Epidermal melanocyte (primary cell): ENCODE results near the gene SSR3.
A peak's percentile ranks its signal among the peaks of the same experiment; 100 is the strongest.
"Not testable (repeated sequence)": the region's sequence is repeated elsewhere in the genome, so short reads cannot be mapped to it uniquely, and the experiment has no call there.

Experiments used
- DNase-seq: peaks from one replicate; pipeline ENCODE4 v3.0.0; 2011; ENCODE audit warnings: low spot score; ENCODE audit not compliant: insufficient read length

Gene SSR3

DNA sequence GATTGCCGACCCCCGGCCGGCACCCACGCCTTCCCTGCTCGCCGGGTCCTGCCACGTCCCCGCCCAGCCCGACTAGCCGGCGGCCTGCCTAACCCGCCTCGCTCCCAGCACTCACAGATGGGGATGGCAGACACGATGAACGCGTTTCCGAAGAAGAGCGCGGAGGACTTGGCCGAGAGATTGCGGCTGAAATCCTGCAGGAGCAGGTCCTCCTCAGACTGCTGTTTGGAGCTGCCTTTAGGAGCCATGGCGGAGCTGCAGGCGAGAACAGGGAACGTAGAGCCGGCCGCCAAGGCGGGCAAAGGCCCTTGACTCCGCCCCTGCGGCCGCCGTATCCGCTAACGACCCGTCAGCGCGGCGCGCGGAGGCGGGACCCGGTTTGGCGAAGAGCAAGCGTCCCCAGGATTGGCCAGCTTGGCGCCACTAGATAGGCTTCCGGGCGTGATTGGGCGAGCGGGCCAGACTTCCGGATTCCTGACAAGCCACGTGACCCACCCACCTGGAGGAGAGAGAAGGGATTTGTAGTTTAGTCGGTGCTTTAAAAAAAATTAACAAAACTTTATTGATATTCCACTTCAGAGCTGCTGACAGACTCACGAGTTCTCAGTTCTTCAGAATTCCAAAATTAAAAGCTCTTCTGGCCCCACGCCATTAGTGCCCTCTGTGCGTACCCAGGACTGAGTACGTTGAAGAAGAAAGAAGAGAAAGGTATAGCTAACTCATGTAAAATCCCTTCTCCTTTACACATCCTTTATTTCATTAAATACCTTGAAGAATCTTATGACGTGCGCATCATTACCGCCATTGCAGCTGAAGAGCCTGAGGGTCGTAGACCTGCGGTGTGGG lies at the start of gene SSR3:
Gene SSR3 (minus strand): TSS at position 276 of the 846 bp plus-strand sequence. CDS start 28 bp downstream, at position 248.
- peak; percentile 85 for DNase-seq

GRCh38 chr3:156604064-156604641 lies 49.2 kb upstream of the SSR3 start:
- no peak for DNase-seq

- no peak for DNase-seq
These were observed 48.6 kb upstream of the SSR3 start for GRCh38 chr3:156603379-156604017.

DNA sequence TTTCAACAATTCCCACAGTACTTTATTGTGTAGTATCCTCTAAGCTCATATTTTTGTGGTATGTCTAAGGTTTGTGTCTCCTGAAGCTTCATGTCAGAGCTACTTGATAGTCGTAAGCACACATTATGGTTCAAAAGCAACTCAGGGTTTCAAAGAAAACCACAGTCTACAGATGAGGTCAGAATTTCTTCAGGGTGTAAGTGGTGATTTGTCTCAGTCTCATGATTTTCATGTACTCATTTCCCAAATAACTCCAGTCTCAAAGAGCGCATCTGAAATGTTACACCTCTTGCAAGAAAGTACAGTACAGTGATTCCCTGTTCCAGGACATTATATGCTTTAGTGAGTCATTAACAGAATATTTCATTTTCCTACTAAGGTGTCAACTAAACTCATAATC lies 47.5 kb upstream of the SSR3 start:
- no peak for DNase-seq

DNA sequence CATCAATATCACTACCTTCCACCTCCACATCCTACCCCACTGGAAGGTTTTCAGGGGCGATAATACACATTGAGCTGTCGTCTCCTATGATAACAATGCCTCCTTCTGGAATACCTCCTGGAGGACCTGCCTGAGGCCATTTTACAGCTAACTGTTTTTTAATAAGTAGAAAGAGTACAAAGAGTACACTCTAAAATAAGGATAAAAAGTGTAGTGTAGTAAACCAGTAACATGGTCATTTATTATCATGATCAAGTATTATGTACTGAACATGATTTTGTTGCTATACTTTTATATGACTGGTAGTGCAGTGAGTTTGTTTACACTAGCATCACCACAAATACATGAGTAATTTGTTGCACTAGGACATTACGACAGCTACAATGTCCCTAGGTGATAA lies 46.6 kb upstream of the SSR3 start:
- DNase-seq = no peak

DNA sequence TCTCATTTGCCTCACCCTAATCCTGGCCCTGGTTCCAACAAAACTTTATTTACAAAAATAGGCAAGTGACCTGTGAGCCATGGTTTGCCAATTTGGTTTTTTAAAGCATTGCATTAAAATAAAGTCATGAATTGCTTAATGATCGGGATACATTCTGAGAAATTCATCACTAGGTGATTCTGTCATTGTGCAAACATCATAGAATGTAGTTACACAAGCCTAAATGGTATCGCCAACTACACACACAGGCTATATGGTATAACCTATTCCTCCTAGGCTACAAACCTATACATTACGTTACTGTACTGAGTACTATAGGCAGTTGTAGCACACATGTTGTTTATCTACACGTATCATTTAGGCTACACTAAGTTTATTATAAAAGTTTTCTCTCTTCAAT lies 45.9 kb upstream of the SSR3 start:
- no peak for DNase-seq

DNA sequence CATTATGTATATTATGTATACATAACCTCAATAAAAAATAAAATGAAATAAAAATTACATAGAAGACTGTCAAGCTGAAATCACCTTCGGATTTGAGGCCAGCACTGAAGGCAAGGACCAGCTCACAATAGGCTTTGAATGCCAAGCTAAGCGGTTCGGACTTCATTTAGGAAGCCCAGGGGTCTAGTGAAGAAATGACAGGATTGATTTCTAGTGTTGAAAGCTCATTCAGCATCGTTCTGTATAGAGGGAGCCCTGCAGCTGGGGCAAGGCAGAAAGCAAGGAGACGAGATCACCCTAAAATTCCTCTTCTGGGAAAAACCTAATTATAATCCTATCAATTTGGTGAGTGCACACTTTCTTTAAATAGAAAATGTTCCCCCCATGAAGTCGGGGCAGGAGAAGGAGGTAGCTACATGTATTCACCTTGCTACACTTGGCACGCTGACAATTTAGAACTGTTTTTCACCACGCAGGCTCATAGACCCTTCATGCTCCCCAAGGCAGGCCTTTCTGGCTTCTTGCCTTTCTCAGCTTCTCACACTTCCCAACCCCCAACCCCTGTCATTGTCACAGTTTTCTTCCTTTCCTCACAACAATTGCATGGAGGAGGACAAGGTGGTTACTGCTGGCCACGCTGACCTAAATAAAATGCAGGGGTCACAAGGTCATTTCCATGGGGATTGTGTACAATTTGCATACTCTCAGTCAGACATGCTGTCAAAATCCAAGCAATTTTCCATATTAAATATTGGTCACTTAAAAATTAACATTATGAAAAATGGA lies 44.4 kb upstream of the SSR3 start:
- no peak for DNase-seq

- DNase-seq = no peak
These were observed 43.5 kb upstream of the SSR3 start for GRCh38 chr3:156598413-156598812.

- DNase-seq = no peak
These were observed 39.3 kb upstream of the SSR3 start for GRCh38 chr3:156594219-156594683.

DNA sequence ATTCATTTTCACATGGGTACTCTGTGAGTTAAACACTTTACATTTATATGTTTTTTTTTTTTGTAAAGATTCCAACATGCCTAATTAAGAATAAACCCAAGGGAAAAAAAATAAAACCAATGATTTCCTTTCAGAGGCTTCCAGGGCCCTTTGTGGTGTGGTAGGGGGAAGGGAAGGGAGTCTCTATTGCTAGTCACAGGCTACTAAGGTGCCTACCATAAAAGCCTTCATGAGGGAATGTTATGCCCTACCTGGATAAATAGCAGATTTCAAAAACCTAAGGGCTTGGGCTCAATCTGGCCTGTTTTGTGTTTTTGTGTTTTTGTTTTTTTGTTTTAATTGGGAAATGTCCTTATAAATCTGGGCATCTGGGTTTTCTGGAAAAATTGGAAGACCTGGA lies 38.9 kb upstream of the SSR3 start:
- DNase-seq = no peak

DNA sequence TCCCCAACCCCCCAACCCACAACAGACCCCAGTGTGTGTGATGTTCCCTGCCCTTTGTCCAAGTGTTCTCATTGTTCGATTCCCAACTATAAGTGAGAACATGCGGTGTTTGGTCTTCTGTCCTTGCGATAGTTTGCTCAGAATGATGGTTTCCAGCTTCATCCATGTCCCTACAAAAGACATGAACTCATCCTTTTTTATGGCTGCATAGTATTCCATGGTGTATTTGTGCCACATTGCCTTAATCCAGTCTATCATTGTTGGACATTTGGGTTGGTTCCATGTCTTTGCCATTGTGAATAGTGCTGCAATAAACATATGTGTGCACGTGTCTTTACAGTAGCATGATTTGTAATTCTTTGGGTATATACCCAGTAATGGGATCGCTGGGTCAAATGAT lies 34.9 kb upstream of the SSR3 start:
- DNase-seq = not testable (repeated sequence)

DNA sequence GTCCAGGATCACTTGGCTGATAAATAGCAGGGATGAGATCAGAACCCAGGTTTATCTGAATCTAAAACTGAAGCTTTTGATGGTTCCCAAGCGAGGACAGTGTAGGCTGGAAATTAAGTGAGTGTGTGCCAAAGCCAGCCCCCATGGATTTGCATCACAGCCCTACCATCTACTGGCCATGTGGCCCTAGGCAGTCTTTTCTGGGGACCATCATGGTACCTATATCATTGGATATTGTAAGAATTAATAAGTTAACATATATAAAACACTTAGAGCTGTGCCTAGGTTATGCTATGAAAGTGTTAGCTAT lies 32.8 kb upstream of the SSR3 start:
- DNase-seq = no peak

DNA sequence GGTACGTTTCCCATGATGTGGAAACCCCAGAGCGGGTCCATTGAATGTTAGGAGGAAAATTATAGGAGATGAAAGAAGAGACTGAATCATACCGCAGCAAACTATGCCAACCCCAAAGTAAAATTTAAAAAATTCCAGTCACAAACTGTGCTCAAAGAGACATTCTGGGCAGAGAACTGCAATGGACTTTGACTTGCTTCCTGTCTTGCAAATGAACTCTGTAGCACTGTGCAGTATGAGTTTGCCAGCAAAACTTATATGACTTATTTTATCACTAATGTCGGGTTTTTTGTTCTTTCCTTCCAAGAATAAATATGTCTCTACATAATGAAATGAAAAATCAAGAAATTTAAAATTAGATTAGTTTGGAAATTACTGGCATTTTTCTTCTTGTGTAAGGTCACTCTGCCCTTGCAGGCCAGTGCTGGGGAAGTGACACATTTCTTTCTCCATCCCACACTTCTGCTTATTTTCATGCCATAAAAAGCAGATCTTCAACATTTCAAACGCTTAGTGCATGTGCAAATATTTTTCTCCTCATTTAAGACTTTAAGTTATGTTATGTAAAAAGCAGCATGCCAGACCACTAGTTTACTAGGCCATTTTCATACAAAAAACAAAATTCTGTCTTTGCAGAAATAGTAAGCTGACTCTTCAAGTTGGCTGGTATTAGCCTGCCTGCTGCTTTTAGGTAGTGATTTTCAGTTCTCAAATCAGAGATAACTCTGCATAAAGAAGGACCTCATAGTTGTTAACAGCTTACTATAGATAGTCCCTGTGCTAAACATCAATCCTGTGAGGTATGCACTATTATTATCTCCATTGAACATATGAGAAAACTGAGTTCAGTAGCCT lies 32.2 kb upstream of the SSR3 start:
- no peak for DNase-seq

- no peak for DNase-seq
These were observed 28.6 kb upstream of the SSR3 start for GRCh38 chr3:156583469-156583868.

GRCh38 chr3:156582532-156583183 lies 27.7 kb upstream of the SSR3 start:
- no peak for DNase-seq

- DNase-seq = no peak
These were observed 27.0 kb upstream of the SSR3 start for GRCh38 chr3:156581954-156582353.

GRCh38 chr3:156581033-156581432 lies 26.1 kb upstream of the SSR3 start:
- no peak for DNase-seq

DNA sequence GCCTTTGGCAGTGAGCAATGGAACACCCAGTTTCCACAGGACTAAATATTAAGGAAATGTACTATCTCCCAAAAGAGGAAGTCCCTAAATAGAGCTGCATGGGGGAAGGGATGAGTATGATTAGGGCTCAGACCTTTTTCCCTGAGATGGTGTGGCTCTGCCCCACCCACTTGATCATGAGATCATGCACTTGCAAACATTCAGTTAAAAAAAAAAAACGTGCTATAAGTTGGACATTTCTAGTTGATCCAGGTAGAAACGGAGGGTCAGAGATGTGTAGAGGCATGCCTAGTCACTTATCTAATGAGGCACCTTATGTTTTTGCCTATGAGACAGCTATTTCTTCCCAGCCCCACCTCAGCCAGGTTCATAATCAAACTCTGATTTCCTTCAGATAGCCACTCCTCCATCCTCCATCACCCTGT lies 24.5 kb upstream of the SSR3 start:
- DNase-seq = no peak

GRCh38 chr3:156577736-156578135 lies 22.8 kb upstream of the SSR3 start:
- DNase-seq = no peak

DNA sequence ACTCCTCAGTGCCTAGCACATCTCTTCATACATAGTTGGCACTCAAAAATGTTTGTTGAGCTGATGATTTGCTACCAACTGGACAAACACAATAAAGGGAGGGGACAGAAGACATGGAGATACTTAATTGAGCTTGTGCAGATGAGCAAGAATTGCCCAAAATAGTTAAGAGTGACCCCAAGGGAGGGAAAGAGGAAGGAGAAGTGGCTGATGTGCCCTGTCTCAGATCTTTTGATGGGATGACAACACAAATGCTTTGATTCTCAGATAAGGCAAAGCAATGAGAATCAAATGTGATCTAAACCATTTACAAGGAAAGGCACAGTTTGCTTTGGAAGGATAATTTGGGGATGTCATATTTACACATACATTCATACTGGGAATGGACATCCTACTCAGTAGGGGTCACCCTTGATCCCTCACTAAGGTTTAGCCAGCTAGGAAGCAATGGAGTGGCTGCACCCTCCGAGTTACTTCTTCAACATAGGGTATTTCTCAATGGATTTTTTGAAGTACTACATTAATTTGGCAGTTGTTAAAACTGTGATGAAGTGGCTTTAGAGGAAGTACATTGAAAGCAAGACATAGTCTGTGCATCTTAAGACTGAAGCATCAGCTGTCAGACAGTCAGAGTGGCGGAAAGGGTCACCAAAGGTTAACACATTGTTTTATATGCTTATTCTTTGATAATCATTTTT lies 21.9 kb upstream of the SSR3 start:
- DNase-seq = no peak
